HG03565 (cell line): ENCODE data around the gene A4GALT.
"Not testable (repeated sequence)": the region's sequence is repeated elsewhere in the genome, so short reads cannot be mapped to it uniquely, and the experiment has no call there.

Source experiments
- ATAC-seq: cut with Tn5 transposase; IDR thresholded peaks from one replicate; pipeline ENCODE4 v1.9.1; 2021; ENCODE audit warnings: mild to moderate bottlenecking, moderate library complexity; ENCODE audit not compliant: unreplicated experiment

A4GALT gene, protein sequence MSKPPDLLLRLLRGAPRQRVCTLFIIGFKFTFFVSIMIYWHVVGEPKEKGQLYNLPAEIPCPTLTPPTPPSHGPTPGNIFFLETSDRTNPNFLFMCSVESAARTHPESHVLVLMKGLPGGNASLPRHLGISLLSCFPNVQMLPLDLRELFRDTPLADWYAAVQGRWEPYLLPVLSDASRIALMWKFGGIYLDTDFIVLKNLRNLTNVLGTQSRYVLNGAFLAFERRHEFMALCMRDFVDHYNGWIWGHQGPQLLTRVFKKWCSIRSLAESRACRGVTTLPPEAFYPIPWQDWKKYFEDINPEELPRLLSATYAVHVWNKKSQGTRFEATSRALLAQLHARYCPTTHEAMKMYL

DNA sequence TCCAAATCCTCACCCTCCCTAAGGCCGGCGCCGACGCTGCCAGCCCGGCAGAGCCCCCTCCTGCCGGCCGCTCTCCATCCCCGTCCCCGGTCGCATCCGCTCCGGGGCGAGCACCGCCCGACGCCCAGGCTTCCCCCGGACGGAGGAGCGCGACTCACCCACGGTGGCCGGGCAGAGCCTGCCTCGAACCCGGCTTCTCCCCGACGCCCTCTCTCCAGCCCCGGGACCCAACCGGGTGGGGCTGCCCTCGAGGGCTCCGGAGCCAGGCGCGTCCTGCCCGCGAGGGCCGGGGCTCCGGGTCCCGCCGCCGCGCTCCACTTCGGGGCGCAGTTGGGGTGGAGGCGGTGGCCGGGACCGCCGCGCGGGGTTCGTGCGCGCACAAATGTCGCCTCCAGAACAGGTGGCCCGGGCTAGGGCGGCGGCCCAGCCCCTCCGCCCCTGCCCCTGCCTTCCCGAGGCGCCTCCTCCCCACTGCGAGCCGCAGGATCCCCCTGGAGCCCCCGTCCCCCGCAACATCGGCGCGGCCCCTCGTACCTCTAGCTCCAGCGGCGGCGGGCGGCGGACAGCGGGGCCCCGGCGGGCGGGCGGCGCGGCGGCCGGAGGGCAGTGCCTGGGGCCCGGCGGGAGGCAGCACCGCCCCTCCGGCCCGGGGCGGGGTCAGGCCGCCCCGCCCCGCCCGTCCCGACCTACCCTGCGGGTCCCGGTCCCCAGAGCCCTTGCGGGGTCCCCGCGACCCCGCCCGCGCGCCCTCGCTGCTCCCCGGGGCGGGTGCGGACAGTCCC, at the start of gene A4GALT:
TSS of gene A4GALT (minus strand) at position 608 of the 782 bp plus-strand sequence. CDS start 26,919 bp downstream, outside the sequence.
- ATAC-seq = no peak

DNA sequence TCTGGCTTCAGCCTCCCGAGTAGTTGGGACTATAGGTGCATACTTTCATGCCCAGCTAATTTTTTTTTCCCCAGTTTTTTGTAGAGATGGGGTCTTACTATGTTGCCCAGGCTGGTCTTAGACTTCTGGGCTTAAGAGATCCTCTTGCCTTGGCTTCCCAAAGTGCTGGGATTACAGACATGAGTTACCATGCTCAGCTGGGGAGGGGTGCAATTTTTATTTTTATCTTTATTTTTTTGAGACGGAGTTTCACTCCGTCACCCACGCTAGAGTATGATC, 49.7 kb upstream of the A4GALT start:
- no peak for ATAC-seq

DNA sequence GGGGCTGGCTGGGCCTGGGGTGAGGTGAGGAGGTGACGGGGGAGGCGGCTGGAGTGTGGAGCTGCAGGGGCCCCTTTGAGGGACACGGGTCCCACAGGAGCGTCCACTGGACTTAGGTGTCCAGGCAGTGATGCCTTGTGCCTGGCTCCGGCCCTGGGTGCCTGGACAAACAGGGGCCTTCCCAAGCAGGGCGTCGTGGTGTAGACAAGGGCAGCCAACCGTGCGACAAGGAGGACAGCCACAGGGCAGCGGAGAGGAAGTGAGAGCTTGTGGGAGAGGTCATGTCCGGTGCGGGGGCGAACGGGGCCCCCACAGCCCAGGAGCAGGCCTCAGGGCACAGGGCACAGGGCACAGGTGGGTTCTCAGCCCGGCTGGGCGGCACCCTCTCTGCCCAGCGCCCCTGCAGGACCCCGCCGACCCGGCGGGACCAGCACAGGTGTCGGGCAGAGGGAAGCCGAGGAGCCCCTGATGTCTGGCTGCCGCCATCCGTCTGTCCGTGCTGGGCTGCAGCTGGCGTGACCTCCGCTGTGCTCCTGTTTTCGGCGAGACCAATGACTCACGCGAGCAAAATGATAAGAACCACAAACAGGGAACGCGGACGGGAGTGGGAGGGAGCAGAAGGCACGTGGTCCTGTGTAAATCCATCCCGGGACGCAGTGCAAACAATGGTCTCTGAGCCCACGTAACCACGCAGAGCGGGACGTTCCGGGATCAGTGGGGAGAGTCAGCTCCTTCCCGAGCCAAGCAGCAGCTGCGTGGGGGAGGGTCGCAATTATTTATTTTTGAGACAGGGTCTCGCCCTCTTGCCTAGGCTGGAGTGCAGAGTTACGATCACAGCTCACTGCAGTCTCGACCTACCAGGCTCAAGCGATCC, 49.1 kb upstream of the A4GALT start:
- no peak for ATAC-seq

DNA sequence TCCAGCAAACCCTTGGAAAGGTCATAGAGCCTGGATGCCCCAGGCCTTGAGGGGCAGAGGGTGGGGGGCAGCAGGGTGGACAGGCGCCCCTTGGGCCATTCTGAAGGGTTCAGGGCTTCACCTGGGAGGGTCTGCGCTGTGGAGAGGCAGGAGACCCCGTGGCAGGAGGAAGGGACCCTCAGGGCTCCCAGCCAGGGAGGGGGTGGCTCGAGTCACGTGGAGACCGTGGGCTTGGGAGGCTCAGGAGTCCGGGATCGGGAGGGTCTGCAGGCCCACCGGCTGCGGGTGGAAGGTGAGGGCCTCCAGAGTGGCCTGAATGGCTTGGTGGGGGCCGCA, 48.5 kb upstream of the A4GALT start:
- ATAC-seq = no peak

DNA sequence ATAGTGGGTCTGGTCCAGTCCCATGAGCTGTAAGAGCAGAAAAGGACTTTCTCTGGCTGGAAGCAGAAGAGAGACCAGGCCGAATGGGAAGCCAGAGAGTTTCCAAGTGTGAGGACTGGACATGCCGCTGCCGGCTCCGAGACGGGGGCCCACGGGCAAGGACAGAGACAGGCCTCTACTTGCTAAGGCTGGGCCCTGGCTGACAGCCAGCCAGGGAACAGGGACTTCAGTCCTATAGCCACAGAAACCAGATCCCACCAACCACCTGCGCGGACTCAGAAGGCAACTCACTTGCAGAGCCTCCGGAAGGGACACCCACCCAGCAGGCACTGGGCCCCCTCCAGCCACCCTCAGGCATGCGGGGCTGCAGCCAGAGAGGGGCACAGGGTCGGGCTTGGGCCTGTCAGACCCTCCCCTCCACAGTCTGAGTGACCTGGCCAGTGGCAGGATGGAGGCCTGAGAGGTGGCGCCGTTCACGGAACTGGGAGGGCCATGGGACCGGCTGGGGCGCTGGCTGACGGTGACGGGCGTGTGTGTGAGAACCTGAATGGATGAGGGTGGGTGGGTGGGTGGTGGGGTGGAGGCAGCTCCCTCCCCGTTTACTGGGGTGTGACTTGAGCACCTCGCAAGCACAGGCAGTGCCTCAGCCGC, 47.8 kb upstream of the A4GALT start:
- ATAC-seq = no peak

DNA sequence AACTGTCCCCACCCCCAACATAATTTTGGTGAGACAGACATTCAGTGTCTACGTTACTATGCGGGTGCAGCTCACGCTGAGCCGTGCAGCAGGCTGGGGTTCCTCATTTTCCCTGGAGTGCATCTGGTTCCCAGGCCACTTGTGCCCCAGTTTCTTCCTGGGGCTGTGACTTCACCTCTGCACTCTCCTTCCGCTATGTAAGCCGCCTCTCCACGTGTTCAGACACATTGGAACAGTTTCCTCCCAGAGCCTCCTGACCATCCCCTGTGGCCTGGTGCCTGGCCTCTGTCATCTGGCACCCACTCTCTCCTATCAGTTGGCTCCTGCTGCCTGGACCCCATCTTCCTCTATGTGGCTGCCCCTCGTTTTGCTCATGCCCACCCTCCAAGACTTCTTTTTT, 46.2 kb upstream of the A4GALT start:
- ATAC-seq = no peak

DNA sequence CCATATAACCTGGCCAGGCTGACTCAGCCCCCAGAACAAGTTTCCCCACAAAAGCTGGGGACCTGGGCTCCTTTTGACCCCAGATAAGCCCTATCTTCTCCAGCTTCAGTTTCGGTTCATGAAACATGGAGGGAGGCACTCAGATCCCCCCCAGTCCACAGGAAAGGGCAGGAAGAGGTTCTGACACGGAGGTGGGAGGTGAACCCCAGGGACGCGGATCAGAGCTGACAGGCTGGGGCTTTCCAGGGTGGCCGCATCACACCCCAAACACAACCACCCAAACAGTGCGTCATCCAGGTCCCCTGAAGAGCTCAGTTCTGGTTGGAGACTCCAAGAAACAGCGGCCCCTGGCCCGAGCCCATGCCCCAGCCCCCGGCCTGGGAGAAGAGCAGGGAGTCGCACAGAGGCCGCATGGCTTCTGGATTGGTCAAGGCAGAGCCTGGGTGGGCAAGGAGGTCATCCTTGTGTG, 44.3 kb upstream of the A4GALT start:
- ATAC-seq = no peak

DNA sequence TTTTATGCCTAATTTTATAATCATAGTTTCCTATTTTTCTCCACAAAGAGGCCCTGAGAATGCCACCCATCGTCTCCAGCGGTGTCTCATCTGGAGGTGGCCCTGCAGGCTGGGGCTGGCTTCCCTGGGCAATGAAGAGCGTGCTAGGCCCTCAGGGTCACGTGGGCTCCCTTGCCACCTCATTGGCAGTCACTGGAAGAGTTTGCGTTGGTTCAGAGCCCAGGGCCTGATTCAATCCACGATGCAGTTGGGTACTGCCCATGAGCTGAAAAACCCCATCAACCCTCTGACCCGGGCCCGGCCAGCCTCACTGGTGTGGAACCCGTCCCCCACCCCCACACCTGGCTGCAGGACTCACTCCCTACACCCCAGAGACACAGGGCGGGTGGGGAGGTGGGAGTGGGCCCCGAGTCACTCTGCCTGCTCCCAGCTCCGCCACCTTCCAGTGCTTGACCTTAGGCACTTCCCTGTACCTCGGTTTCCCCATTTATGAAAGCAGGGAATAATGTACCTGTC, 43.4 kb upstream of the A4GALT start:
- ATAC-seq = no peak

DNA sequence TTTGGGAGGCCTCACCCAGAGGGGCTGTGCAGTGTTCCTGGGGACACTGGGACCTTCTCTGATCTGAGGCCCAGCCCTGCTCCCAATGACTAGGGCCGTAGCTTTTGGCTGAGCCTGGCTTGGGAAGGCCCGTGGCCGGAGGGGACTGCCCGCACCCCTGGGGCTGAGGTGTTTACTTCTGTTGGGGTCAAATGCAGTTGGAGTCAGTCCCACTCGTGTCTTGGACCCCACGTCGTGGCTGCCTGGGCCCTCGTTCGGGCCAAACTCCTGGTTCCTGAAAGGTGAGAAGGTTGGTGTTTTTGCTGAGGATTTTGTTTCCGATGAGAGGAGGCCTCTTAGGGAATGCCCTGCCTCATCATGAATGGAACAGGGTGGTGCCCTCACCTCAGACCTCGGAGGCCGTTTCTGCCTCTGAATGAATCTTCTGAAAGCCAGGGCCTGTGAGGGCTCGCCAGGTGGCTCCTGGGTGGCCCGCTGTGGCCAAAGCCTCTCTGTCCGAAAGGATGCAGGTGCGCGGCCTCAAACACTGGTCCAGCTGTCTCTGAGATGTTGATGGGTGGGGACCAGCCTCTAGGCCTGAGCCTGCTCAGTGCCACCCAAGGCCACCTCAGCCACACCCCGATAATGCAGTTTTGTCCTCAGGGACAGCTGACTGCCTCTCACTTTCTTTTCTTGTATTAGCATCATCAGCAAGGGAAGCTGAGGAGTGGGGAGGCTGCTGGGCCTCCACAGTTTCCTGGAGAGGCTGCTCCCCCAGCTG, 40.3 kb upstream of the A4GALT start:
- ATAC-seq = no peak

DNA sequence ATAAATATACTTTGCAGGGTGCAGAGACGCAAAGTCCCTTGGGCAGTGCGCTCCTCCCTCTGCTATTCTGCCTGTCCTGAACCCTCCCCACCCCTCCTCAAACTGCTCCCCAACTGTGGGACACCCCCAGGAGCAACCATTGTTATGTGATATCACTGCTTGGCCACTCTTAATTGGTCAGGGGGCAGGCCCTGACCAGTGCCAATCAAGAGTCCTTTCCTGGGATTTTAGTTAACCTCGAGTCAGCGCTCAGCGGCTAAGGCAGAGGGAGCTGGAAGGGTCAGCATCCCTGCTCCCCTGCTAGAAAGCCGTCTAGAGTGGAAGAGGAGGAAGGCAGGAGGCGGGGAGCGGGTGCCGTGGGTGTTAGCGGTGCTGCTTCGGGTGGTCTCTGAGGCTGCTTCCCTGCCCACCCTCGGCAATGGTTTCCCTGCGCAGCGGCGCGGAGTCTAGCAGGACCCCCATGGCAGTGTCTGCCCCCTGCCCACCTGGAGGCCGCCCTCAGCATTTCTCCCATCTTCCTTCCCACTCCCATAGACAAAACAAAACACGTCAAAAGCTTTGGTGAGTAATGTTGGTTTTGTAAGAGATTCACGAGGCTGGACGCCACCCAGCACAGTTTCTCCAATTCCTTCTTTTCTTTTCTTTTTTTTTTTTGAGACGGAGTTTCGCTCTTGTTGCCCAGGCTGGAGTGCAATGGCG, 38.4 kb upstream of the A4GALT start:
- ATAC-seq = no peak

DNA sequence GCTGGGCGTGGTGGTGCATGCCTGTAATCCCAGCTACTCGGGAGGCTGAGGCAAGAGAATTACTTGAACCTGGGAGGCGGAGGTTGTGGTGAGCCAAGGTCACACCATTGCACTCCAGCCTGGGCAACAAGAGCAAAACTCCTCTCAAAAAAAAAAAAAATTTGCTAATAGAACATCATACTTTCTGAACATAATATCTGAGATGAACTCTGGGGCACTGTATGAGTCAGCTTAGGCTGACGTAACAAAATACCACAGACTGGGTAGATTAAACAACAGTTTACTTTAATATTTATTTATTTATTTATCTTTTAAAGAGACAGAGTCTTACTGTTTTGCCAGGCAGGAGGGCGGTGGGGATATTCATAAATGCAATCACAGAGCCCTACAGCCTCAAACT, 34.9 kb upstream of the A4GALT start:
- not testable (repeated sequence) for ATAC-seq

DNA sequence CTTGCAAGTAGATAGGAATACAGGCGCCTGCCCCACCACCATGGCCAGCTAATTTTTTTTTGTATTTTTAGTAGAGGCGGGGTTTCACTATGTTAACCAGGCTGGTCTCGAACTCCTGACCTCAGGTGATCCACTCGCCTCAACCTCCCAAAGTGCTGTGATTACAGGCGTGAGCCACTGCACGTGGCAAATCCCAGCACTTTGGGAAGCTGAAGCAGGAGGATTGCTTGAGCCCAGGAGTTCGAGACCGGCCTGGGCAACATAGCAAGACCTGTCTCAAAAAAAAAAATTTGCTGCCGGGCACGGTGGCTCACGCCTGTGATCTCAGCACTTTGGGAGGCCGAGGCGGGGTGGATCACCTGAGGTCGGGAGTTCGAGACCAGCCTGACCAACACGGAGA, 34.5 kb upstream of the A4GALT start:
- not testable (repeated sequence) for ATAC-seq

DNA sequence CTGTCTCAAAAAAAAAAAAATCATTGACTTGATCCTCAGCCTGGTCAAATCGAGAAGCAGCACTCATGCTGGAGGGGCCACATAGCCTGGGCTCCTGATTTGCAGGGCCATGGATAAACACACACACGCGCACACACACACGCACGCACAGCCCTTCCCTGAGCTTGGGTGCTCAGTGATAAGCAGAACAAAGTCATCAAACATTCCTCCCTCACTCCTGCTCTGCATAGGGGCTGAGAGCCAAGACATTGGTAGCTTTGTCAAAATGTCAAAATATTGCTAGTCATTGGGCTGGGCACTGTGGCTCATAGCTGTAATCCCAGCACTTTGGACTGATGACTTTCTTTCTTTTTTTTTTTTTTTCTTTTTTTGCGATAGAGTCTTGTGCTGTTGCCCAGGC, 34.0 kb upstream of the A4GALT start:
- no peak for ATAC-seq

DNA sequence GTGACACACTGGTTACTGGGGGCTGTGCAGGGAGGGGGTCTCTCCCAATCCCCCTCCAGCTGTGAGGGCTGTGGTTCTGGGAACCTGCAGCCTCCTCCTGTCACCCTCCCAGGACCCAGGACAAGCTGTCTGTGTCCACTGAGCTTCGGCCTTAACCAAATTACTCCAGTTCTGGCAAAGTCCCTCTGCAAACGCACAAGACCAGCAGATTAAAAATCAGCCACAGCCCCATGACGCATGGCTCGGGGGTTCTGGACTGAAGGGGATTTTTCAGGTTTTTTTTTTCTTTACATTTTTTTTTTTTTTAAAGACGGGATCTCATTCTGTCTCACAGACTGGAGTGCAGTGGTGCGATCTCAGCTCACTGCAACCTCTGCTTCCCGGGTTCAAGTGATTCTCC, 32.2 kb upstream of the A4GALT start:
- ATAC-seq = no peak

DNA sequence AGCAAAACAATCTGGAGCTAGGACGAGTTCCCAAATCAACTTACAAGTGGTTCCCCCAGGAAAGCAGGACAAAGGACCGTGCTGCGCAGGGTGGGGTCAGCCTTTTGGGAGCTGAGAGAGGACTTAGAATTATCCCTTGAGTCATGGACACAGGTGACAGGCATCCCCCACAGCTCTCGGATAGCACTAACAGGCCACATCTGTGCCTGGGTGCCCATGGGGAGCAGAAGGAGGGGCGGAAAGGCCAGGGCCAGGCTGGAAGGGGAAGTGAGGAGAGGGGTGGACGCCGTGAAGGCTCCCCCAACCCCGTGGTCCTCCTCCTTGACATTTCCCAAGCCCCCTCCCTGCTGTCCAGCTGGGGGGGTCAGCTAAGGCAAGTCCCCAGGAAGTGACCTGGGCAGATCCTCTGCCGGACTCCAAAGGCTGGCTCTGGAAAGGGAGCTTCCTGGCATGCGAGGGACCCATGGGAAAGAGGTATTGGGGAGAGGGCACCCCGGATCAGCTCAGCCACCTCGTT, 31.6 kb upstream of the A4GALT start:
- no peak for ATAC-seq

DNA sequence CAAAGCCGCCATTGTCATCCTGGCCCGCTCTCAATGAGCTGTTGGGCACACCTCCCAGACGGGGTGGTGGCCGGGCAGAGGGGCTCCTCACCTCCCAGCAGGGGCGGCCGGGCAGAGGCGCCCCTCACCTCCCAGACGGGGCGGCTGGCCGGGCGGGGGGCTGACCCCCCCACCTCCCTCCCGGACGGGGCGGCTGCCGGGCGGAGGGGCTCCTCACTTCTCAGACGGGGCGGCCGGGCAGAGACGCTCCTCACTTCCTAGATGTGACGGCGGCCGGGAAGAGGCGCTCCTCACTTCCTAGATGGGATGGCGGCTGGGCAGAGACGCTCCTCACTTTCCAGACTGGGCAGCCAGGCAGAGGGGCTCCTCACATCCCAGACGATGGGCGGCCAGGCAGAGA, 29.8 kb upstream of the A4GALT start:
- ATAC-seq = not testable (repeated sequence)

DNA sequence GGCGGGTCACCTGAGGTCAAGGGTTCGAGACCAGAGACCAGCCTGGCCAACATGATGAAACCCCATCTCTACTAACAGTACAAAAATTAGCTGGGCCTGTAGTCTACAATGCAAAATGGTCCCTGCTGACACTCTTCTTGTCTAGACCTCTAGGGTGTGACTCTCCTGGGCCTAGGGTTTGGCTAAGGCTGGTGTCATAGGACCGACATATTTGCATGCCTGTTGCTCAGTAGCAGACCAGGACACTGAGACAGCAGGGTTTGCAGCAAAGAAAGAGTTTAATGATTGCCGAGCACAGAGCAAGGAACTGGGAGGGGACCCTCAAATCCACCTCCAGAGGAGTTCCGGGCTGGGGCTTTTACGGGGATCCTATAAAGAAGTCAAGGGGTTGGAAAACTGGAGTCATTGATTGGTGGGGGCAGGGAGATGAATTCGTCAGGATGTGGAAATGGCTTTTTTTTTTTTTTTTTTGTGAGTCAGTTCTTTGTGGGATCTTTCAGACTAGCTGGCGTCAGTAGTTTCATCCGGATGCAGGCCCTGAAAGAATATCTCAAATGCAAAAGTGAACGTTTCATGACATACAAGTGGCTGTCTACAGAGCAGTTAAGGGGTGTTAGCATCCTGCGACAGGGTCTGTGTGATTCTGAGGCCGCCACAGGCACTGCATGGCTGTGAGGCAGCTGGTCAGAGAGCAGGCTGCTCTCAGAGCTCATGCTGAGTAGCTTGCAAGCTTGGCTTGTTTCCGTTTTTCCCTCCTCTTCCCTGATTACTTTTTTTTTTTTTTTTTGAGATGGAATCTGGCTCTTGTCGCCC, 27.2 kb upstream of the A4GALT start:
- no peak for ATAC-seq

DNA sequence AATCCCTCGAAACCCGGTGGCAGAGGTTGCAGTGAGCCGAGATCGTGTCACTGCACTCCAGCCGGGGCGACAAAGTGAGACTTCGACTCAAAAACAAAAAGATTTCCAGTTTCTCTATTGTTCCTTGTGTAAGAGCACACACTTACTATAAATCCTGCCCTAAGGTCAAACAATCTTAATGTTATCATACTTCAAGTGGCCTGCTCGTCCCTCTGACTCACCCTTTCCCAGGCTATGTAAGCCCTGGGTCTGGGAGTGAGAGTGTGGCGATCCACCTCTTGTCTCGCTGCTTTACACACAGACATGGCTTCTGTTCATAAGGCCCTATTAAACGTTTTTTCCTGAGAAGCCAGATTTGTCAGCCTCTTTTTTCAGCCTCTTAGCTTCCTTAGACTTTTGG, 24.4 kb upstream of the A4GALT start:
- no peak for ATAC-seq
